Activated CD4-positive, alpha-beta memory T cell treated with anti-CD3 and anti-CD28 coated beads, Interleukin-2, amount 10 ng/mL, durations not matched to agents 7 days and 5 days (primary cell): ENCODE results near the gene AGMO. TPM values are rescaled to one million over a fixed set of nuclear protein-coding genes. Genes with fewer than 3 reads are reported as not detected.

Experiments used
- CTCF ChIA-PET: fragments of 350-600 bp; sonication (Branson Sonifier 250); formaldehyde crosslinking; loops from one replicate; lab custom pipeline; 2021; ENCODE audit warnings: antibody characterized with exemption, inconsistent platforms; lab: Charles Lee
- POLR2A ChIA-PET: fragments of 350-600 bp; sonication (Branson Sonifier 250); formaldehyde crosslinking; loops from one replicate; lab custom pipeline; 2021; ENCODE audit warnings: antibody characterized with exemption; lab: Charles Lee
- DNase-seq: peaks from one replicate; pipeline ENCODE4 v3.0.0-alpha.2; 2020
- H3K27ac Mint-ChIP-seq: one replicate; pipeline ENCODE4 v1.8.0; 2021; ENCODE audit warnings: mild to moderate bottlenecking, mixed read lengths
- H3K27me3 Mint-ChIP-seq: one replicate; pipeline ENCODE4 v1.8.0; 2021; ENCODE audit warnings: mixed read lengths
- H3K36me3 Mint-ChIP-seq: one replicate; pipeline ENCODE4 v1.8.0; 2021; ENCODE audit warnings: low read depth, mixed read lengths
- H3K4me1 Mint-ChIP-seq: one replicate; pipeline ENCODE4 v1.8.0; 2021; ENCODE audit warnings: mixed read lengths
- H3K4me3 Mint-ChIP-seq: one replicate; pipeline ENCODE4 v1.8.0; 2021; ENCODE audit warnings: mild to moderate bottlenecking, mixed read lengths
- H3K9me3 Mint-ChIP-seq: one replicate; pipeline ENCODE4 v1.8.0; 2021; ENCODE audit warnings: mixed read lengths
- total RNA-seq, 2 experiments: library from RNA; stranded (reverse); gene quantifications; one replicate each; pipeline ENCODE4 v1.2.3, GENCODE V29; 2021

AGMO gene
- total RNA-seq, 2 experiments from 2014 or later, result not detected

GRCh38 chr7:15487896-15488295, 73.9 kb downstream of the AGMO start:
- Mint-ChIP-seq H3K27ac (no peak overlapping the region), H3K36me3 (no peaks in the 10 kb centered on the region), H3K4me1 (no peaks in the 10 kb centered on the region), H3K4me3 (no peak overlapping the region), H3K27me3 (no peaks in the 10 kb centered on the region), H3K9me3 (peaks cover 6% of the 10 kb centered on the region)
- no peak for DNase-seq
- CTCF ChIA-PET, result no interaction called here
- POLR2A ChIA-PET, result no interaction called here

- no peak for DNase-seq
- no peaks in the 10 kb centered on the region for H3K4me1 Mint-ChIP-seq
- no peak overlapping the region for H3K4me3 Mint-ChIP-seq
- H3K27ac Mint-ChIP-seq, result no peak overlapping the region
- POLR2A ChIA-PET, result no interaction called here
- H3K9me3 Mint-ChIP-seq, result peaks cover 6% of the 10 kb centered on the region
- H3K36me3 Mint-ChIP-seq, result no peaks in the 10 kb centered on the region
- no peaks in the 10 kb centered on the region for H3K27me3 Mint-ChIP-seq
- CTCF ChIA-PET, result no interaction called here
These were observed 75.8 kb downstream of the AGMO start for GRCh38 chr7:15485998-15486397.

DNA sequence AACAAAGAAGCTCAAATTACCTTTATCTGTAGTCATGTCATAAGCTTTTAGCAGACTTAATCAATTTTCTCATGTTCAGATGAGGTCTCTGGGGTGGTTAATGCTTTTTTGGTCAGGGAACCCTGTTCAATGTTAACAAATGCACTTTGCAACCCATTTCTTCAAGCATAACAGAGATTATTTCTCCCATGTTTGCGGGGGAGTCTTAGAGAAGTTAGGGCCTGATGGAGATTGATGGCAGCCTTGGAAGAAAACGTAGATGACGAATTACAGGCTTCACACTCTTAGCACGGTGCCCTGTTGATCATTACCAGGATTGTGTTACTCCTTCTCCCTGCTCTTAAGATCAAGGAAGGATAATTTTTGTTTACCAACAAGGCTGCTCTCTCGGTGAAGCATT, 76.4 kb downstream of the AGMO start:
- H3K27me3 Mint-ChIP-seq, result no peaks in the 10 kb centered on the region
- POLR2A ChIA-PET, result no interaction called here
- no peak overlapping the region for H3K4me3 Mint-ChIP-seq
- H3K9me3 Mint-ChIP-seq, result peaks cover 6% of the 10 kb centered on the region
- no peaks in the 10 kb centered on the region for H3K4me1 Mint-ChIP-seq
- H3K36me3 Mint-ChIP-seq, result no peaks in the 10 kb centered on the region
- CTCF ChIA-PET, result no interaction called here
- H3K27ac Mint-ChIP-seq, result no peak overlapping the region
- DNase-seq, result no peak

DNA sequence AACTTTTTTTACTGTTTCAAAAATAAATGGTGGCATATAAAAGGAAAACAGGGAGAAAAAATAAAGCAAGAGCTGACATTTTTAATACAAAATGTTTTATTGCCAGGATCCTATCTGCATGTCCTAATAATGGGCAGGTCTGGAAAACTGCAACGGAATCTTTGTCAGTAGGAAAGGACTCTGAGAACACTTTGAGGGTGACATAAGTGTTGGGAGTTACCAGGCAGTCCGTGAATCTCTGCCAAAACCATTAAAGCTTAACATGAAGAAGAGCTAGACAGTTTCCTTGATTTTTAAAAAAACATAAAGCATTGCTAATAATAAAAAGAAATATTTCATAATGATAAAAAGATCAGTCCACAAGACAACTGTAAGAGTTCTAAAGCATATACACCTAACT, 80.7 kb downstream of the AGMO start:
- no peak for DNase-seq
- POLR2A ChIA-PET, result no interaction called here
- H3K9me3 Mint-ChIP-seq, result peaks cover 6% of the 10 kb centered on the region
- H3K27ac Mint-ChIP-seq, result no peak overlapping the region
- H3K4me1 Mint-ChIP-seq, result no peaks in the 10 kb centered on the region
- no peaks in the 10 kb centered on the region for H3K36me3 Mint-ChIP-seq
- CTCF ChIA-PET, result no interaction called here
- no peaks in the 10 kb centered on the region for H3K27me3 Mint-ChIP-seq
- H3K4me3 Mint-ChIP-seq, result no peak overlapping the region

GRCh38 chr7:15478401-15478800, 83.4 kb downstream of the AGMO start:
- H3K4me1 Mint-ChIP-seq, result no peaks in the 10 kb centered on the region
- H3K27ac Mint-ChIP-seq, result no peak overlapping the region
- H3K36me3 Mint-ChIP-seq, result no peaks in the 10 kb centered on the region
- no peak for DNase-seq
- no peak overlapping the region for H3K4me3 Mint-ChIP-seq
- CTCF ChIA-PET, result no interaction called here
- H3K9me3 Mint-ChIP-seq, result peaks cover 3% of the 10 kb centered on the region
- H3K27me3 Mint-ChIP-seq, result no peaks in the 10 kb centered on the region
- POLR2A ChIA-PET, result no interaction called here

GRCh38 chr7:15476531-15476918, 85.3 kb downstream of the AGMO start:
- POLR2A ChIA-PET, result no interaction called here
- DNase-seq, result no peak

GRCh38 chr7:15475808-15476530, 85.8 kb downstream of the AGMO start:
- Mint-ChIP-seq H3K27ac (no peak overlapping the region), H3K27me3 (no peaks in the 10 kb centered on the region), H3K9me3 (peaks cover 3% of the 10 kb centered on the region), H3K36me3 (no peaks in the 10 kb centered on the region), H3K4me1 (no peaks in the 10 kb centered on the region), H3K4me3 (no peak overlapping the region)
- DNase-seq, result no peak
- ChIA-PET CTCF (no interaction called here), POLR2A (no interaction called here)

More at GRCh38 chr7:15476531-15476918, 85.3 kb downstream of the AGMO start:
- no peak overlapping the region for H3K4me3 Mint-ChIP-seq
- CTCF ChIA-PET, result no interaction called here
- no peak overlapping the region for H3K27ac Mint-ChIP-seq
- no peaks in the 10 kb centered on the region for H3K36me3 Mint-ChIP-seq
- peaks cover 3% of the 10 kb centered on the region for H3K9me3 Mint-ChIP-seq
- H3K4me1 Mint-ChIP-seq, result no peaks in the 10 kb centered on the region
- H3K27me3 Mint-ChIP-seq, result no peaks in the 10 kb centered on the region

DNA sequence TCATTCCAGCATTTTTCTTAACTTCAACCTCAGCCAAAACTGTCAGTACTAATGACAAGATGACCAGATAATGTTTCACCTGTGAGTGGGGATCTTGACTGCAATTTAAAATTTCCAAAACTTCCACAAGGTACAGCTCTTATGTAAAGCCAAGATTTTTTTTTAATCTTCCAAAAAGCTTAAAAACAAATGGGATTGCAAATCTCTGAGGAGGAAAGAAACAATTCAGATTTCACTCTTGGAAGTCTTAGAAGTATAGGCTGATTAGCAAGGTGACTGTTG, 90.2 kb downstream of the AGMO start:
- Mint-ChIP-seq H3K9me3 (peaks cover 9% of the 10 kb centered on the region), H3K27ac (no peak overlapping the region), H3K4me3 (no peak overlapping the region), H3K27me3 (no peaks in the 10 kb centered on the region), H3K36me3 (no peaks in the 10 kb centered on the region), H3K4me1 (no peaks in the 10 kb centered on the region)
- DNase-seq, result no peak
- CTCF ChIA-PET, result no interaction called here
- POLR2A ChIA-PET, result no interaction called here

DNA sequence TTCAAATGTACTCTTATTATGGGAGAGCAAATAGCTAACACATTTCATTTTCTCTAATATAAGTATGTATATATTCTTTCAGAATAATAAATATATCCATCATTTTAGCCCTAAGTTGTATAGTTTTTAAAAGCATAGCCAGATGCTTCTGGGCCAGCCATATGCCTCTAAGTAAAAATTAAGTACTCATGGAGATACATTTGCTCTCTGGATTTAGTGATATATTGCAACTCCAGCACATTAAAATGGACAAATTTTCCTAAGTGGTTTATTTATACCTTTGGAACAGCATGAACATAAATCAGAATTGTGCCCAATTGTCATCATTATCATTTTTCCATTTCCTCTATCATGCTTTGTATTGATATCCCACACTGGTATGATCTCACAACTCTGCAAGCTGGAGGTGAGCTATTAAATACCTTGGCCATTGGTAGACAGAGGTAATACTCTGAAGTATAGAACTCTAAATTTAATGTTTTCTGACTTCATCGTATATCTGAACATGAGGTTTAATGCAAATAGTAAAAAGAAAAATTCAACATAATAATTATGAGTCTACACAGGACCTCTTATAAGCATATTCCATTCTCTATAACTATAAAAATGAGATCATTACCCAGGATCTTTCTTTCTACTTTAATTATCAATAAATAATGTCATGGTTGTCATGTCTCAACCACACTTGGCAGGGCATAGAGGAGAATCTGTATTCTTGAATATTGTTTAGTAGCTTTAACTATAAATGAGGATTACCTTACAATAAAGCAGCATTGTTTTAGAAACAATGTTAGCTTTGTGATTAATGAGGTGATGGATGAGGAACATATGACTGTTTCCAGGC, 90.8 kb downstream of the AGMO start:
- H3K27me3 Mint-ChIP-seq, result no peaks in the 10 kb centered on the region
- ChIA-PET CTCF (no interaction called here), POLR2A (no interaction called here)

GRCh38 chr7:15464667-15465121, 97.1 kb downstream of the AGMO start:
- ChIA-PET POLR2A (no interaction called here), CTCF (no interaction called here)

More for the DNA sequence above, 90.8 kb downstream of the AGMO start:
- no peak overlapping the region for H3K4me3 Mint-ChIP-seq
- no peak overlapping the region for H3K27ac Mint-ChIP-seq
- no peaks in the 10 kb centered on the region for H3K36me3 Mint-ChIP-seq
- DNase-seq, result no peak
- no peaks in the 10 kb centered on the region for H3K4me1 Mint-ChIP-seq
- peaks cover 9% of the 10 kb centered on the region for H3K9me3 Mint-ChIP-seq

GRCh38 chr7:15463801-15464666, 97.8 kb downstream of the AGMO start:
- Mint-ChIP-seq H3K27ac (no peak overlapping the region), H3K9me3 (peaks cover 2% of the 10 kb centered on the region), H3K27me3 (no peaks in the 10 kb centered on the region), H3K4me1 (no peaks in the 10 kb centered on the region), H3K4me3 (no peak overlapping the region), H3K36me3 (no peaks in the 10 kb centered on the region)
- POLR2A ChIA-PET, result no interaction called here
- no peak for DNase-seq
- CTCF ChIA-PET, result no interaction called here

More at GRCh38 chr7:15464667-15465121, 97.1 kb downstream of the AGMO start:
- H3K9me3 Mint-ChIP-seq, result peaks cover 6% of the 10 kb centered on the region
- H3K4me3 Mint-ChIP-seq, result no peak overlapping the region
- no peaks in the 10 kb centered on the region for H3K27me3 Mint-ChIP-seq
- DNase-seq, result no peak
- H3K36me3 Mint-ChIP-seq, result no peaks in the 10 kb centered on the region
- no peak overlapping the region for H3K27ac Mint-ChIP-seq
- no peaks in the 10 kb centered on the region for H3K4me1 Mint-ChIP-seq

GRCh38 chr7:15462721-15463389, 99.0 kb downstream of the AGMO start:
- H3K4me3 Mint-ChIP-seq, result no peak overlapping the region

GRCh38 chr7:15461576-15461975, 100.2 kb downstream of the AGMO start:
- no peak for DNase-seq
- Mint-ChIP-seq H3K4me1 (no peaks in the 10 kb centered on the region), H3K27ac (no peak overlapping the region), H3K4me3 (no peak overlapping the region), H3K36me3 (no peaks in the 10 kb centered on the region), H3K27me3 (no peaks in the 10 kb centered on the region), H3K9me3 (peaks cover 2% of the 10 kb centered on the region)
- ChIA-PET POLR2A (no interaction called here), CTCF (no interaction called here)

More at GRCh38 chr7:15462721-15463389, 99.0 kb downstream of the AGMO start:
- no peaks in the 10 kb centered on the region for H3K36me3 Mint-ChIP-seq
- no peak overlapping the region for H3K27ac Mint-ChIP-seq
- no peaks in the 10 kb centered on the region for H3K4me1 Mint-ChIP-seq
- no peaks in the 10 kb centered on the region for H3K27me3 Mint-ChIP-seq
- ChIA-PET CTCF (no interaction called here), POLR2A (no interaction called here)
- peaks cover 2% of the 10 kb centered on the region for H3K9me3 Mint-ChIP-seq
- DNase-seq, result no peak
